IPS DF 6.9 (cell line): ENCODE data around the gene DGAT2.
A peak's percentile ranks its signal among the peaks of the same experiment; 100 is the strongest.

Experiments used
- DNase-seq: peaks from one replicate; pipeline ENCODE4 v3.0.0-alpha.2; 2013; ENCODE audit warnings: low read depth, low spot score
- H3K27ac ChIP-seq: one replicate; pipeline ENCODE4 v1.5.1; 2013; ENCODE audit warnings: low read length, control low read depth
- H3K27me3 ChIP-seq: 2 replicates; pipeline ENCODE4 v1.6.1; 2013; ENCODE audit warnings: mild to moderate bottlenecking, low read length; ENCODE audit not compliant: control insufficient read depth, insufficient read depth
- H3K36me3 ChIP-seq: 2 replicates; pipeline ENCODE4 v1.6.1; 2013; ENCODE audit warnings: low read length; ENCODE audit not compliant: control insufficient read depth, insufficient read depth
- H3K4me1 ChIP-seq: 2 replicates; pipeline ENCODE4 v1.6.1; 2013; ENCODE audit warnings: low read length; ENCODE audit not compliant: control insufficient read depth, insufficient read depth
- H3K4me3 ChIP-seq: 2 replicates; pipeline ENCODE4 v1.5.1; 2013; ENCODE audit warnings: mild to moderate bottlenecking, low read length
- H3K9me3 ChIP-seq: 2 replicates; pipeline ENCODE4 v1.6.1; 2013; ENCODE audit warnings: low read length, inconsistent platforms; ENCODE audit not compliant: control insufficient read depth, insufficient read depth
- WGBS: extraction: QIAGEN DNeasy Blood & Tissue Kit; methylation state at CpG from one replicate; pipeline ENCODE4 v1.1.7; 2013; ENCODE audit warnings: mixed read lengths, missing lambda C conversion rate; ENCODE audit not compliant: insufficient read length, insufficient coverage; 5-methylcytosine and 5-hydroxymethylcytosine counted together

Gene DGAT2

DNA sequence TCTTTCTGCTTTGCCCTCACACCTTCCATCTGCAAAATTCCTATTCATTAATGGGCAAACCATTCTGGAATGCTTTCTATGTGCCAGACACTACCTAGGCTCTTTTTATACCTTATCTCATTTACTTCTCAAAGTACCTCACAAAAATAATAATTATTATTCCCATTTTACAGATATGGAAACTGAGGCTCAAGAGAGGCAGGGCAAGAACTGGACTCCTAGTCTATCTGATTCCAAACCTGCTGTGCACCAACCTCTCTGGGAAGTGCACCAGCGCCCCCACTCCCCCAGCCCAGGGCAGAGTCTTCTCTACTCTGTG lies 826 bp upstream of the DGAT2 start:
- no peak overlapping the region for H3K4me3 ChIP-seq
- no peaks in the 10 kb centered on the region for H3K36me3 ChIP-seq
- WGBS: no CpG with 5 or more reads among the region's 1 CpG
- H3K27me3 ChIP-seq: peaks cover 20% of the 10 kb centered on the region; the same call in 1 of the 2 replicates
- no peak for DNase-seq
- H3K9me3 ChIP-seq: no peaks in the 10 kb centered on the region
- H3K4me1 ChIP-seq: peaks cover 1% of the 10 kb centered on the region; the same call in 1 of the 2 replicates
- H3K27ac ChIP-seq: no peak overlapping the region

DNA sequence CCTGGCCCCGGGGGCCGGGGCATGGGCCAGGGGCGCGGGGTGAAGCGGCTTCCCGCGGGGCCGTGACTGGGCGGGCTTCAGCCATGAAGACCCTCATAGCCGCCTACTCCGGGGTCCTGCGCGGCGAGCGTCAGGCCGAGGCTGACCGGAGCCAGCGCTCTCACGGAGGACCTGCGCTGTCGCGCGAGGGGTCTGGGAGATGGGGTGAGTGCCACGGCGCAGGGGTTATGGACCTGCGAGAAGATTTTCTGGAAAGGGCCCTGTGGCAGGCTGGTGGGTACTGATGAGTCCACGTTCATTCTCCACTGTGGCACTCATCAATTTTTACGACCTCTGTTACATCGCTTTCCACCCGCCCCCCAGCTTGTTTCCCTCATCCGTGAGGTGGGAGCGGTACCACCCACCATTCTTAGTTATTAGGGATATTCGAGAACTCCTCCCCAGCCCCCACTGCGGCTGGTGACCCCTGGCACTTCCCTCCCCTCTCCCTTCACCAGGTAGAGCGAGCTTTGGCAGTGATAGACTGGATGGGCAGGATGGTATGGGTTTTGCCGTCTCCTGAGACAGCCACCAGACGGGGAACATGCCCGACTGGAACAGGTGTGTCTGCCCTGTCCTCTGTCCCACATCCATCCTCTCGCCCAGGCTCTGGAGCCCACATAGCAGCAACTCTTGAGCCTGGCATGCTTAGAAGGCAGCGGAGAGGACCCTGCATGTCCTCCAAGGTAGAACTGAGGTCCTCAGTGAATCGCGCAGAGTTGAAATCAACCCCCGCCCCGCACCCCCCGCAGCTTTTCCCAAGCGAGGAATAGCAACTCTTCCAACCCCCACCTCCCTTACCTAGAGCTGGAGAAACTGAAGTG lies 562 bp downstream of the DGAT2 start:
- no peak for DNase-seq
- WGBS: no CpG with 5 or more reads among the region's 46 CpGs
- peak overlapping the region; percentile 33; the same call in 1 of the 2 replicates for H3K4me3 ChIP-seq
- no peaks in the 10 kb centered on the region for H3K36me3 ChIP-seq
- H3K9me3 ChIP-seq: no peaks in the 10 kb centered on the region
- H3K4me1 ChIP-seq: peaks cover 1% of the 10 kb centered on the region; the same call in 1 of the 2 replicates
- peaks cover 20% of the 10 kb centered on the region; the same call in 1 of the 2 replicates for H3K27me3 ChIP-seq
- H3K27ac ChIP-seq: no peak overlapping the region

- H3K27me3 ChIP-seq: peaks cover 20% of the 10 kb centered on the region; the same call in 1 of the 2 replicates
- no peak for DNase-seq
- WGBS: no CpG with 5 or more reads among the region's 5 CpGs
- H3K9me3 ChIP-seq: no peaks in the 10 kb centered on the region
- H3K4me3 ChIP-seq: no peak overlapping the region
- H3K4me1 ChIP-seq: peaks cover 1% of the 10 kb centered on the region; the same call in 1 of the 2 replicates
- no peaks in the 10 kb centered on the region for H3K36me3 ChIP-seq
- H3K27ac ChIP-seq: no peak overlapping the region
Measured at GRCh38 chr11:75770102-75770501, 1.5 kb downstream of the DGAT2 start.

GRCh38 chr11:75771646-75772410 lies 3.2 kb downstream of the DGAT2 start:
- no peak overlapping the region for H3K27ac ChIP-seq
- no peak for DNase-seq
- peaks cover 1% of the 10 kb centered on the region; the same call in 1 of the 2 replicates for H3K4me1 ChIP-seq
- no peaks in the 10 kb centered on the region for H3K9me3 ChIP-seq
- no peaks in the 10 kb centered on the region for H3K36me3 ChIP-seq
- H3K27me3 ChIP-seq: peaks cover 20% of the 10 kb centered on the region; the same call in 1 of the 2 replicates
- no peak overlapping the region for H3K4me3 ChIP-seq
- no CpG with 5 or more reads among the region's 6 CpGs for whole genome bisulfite sequencing

- Histone ChIP-seq H3K9me3 (no peaks in the 10 kb centered on the region), H3K4me1 (no peaks in the 10 kb centered on the region), H3K36me3 (no peaks in the 10 kb centered on the region), H3K27ac (no peak overlapping the region), H3K4me3 (no peak overlapping the region), H3K27me3 (peaks cover 12% of the 10 kb centered on the region; the same call in 1 of the 2 replicates)
- DNase-seq: no peak
- no CpG with 5 or more reads among the region's 5 CpGs for WGBS
Measured at GRCh38 chr11:75773595-75774353, 5.2 kb downstream of the DGAT2 start.

DNA sequence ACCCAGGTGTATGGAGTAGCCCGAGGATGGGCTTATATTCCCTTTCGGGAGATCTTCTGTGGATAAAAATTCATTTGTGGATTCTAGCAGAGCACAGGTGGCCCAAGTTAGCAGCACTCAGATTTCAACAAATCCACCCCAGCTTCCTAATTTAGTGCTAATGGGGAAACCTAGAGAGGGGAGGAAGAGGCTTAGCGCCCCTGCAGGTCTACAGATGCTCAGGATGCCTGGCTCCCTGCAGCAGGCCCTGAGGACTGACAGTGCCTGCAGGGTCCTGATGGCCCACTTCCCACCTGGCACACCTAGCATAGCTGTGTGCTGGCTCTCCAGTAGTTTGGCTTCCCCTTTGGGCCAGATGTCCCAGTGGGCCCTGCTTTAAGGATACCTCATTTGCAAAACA lies 6.5 kb downstream of the DGAT2 start:
- H3K36me3 ChIP-seq: no peaks in the 10 kb centered on the region
- no peaks in the 10 kb centered on the region for H3K4me1 ChIP-seq
- no peaks in the 10 kb centered on the region for H3K9me3 ChIP-seq
- no CpG with 5 or more reads among the region's 3 CpGs for WGBS
- H3K27me3 ChIP-seq: peaks cover under 1% of the 10 kb centered on the region; the same call in 1 of the 2 replicates
- no peak overlapping the region for H3K27ac ChIP-seq
- no peak for DNase-seq
- H3K4me3 ChIP-seq: no peak overlapping the region

DNA sequence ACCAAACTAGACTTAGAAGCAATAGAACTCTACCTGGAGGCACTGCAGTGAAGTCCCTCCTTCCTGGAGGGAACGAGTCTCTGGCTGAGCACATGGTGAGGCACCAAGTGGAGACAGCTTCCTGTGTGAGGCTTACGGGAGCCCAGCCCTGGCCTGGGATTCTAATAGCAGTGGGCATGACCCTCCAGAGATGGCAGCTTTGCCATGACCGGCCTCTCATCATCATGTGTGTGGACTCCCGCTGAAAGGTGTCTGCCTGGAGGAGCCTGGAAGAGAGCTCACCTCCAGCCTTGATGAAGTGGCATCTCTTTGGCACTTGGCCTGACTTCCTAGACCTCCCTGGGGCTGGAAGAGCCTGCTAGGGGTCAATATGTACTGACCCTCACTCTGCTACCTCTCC lies 8.0 kb downstream of the DGAT2 start:
- WGBS: no CpG with 5 or more reads among the region's 4 CpGs
- DNase-seq: no peak
- no peaks in the 10 kb centered on the region for H3K36me3 ChIP-seq
- H3K27me3 ChIP-seq: no peaks in the 10 kb centered on the region
- no peak overlapping the region for H3K4me3 ChIP-seq
- no peaks in the 10 kb centered on the region for H3K9me3 ChIP-seq
- no peaks in the 10 kb centered on the region for H3K4me1 ChIP-seq
- no peak overlapping the region for H3K27ac ChIP-seq

DNA sequence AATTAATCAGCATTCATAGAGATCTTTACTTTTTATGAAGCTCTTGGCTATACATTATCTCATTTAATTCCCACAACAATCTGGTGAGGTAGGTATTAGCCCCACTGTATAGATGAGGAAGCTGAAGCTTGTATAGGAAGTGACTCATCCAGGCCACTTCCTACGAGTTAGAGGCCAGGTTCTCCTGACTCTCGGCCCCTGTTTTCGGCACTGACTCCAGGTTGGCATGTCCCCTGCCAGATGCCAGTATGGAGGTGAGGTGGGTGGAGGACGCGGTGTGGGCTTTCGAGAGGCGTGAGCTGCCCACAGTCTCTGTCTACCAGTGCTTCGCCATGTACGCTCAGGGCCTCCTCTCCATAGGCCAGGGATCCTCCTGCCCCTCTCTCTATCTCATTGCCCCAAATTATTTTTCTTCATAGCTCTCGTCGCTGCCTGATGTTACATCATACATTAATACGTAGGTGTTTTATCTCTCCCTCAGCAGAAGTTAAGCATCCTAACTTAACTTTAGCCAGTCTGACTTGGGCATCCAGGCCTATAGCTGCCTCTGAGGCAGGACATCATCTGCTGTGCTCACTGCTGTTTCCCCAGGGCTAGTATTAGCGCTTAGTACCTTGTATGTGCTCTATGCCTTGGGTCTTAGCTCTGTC lies 9.0 kb downstream of the DGAT2 start:
- Histone ChIP-seq H3K4me3 (no peak overlapping the region), H3K9me3 (no peaks in the 10 kb centered on the region), H3K27ac (no peak overlapping the region), H3K4me1 (no peaks in the 10 kb centered on the region), H3K27me3 (no peaks in the 10 kb centered on the region), H3K36me3 (no peaks in the 10 kb centered on the region)
- WGBS: no CpG with 5 or more reads among the region's 13 CpGs
- no peak for DNase-seq

GRCh38 chr11:75778962-75779361 lies 10.4 kb downstream of the DGAT2 start:
- no peaks in the 10 kb centered on the region for H3K4me1 ChIP-seq
- H3K36me3 ChIP-seq: no peaks in the 10 kb centered on the region
- H3K9me3 ChIP-seq: no peaks in the 10 kb centered on the region
- no peak overlapping the region for H3K4me3 ChIP-seq
- no peaks in the 10 kb centered on the region for H3K27me3 ChIP-seq
- H3K27ac ChIP-seq: no peak overlapping the region
- no CpG with 5 or more reads among the region's 5 CpGs for WGBS
- DNase-seq: no peak

DNA sequence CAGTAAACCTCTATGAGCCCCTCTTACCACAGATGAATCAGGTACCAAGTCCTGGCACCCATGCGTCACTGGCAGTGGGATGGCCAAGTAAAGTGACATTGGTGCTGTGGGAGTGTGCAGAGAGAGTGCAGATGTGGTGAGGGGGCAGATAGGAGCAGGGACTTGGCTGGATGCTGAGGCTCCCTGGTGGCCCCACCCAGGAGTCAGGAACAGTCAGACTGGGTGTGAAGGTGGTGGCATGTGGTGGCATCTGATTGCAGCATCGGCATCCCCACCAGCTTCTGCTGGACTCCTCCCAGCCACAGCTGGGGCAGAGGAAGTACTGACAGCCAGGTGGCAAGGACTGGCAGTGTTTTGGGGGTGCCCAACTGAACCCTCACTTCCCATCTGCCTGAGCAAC lies 11.4 kb downstream of the DGAT2 start:
- H3K9me3 ChIP-seq: no peaks in the 10 kb centered on the region
- H3K36me3 ChIP-seq: no peaks in the 10 kb centered on the region
- no peak overlapping the region for H3K4me3 ChIP-seq
- H3K4me1 ChIP-seq: no peaks in the 10 kb centered on the region
- no peaks in the 10 kb centered on the region for H3K27me3 ChIP-seq
- H3K27ac ChIP-seq: no peak overlapping the region
- no peak for DNase-seq
- no CpG with 5 or more reads among the region's 2 CpGs for WGBS
